Germinal center (tissue), 1 donor: Measurements from ENCODE around the gene NDFIP2.
"Not testable (repeated sequence)": the region's sequence is repeated elsewhere in the genome, so short reads cannot be mapped to it uniquely, and the experiment has no call there.

Experiments
- DNase-seq: peaks from one replicate; pipeline ENCODE4 v3.0.0; 2012; ENCODE audit warnings: mixed read lengths, low spot score

The NDFIP2 gene

DNA sequence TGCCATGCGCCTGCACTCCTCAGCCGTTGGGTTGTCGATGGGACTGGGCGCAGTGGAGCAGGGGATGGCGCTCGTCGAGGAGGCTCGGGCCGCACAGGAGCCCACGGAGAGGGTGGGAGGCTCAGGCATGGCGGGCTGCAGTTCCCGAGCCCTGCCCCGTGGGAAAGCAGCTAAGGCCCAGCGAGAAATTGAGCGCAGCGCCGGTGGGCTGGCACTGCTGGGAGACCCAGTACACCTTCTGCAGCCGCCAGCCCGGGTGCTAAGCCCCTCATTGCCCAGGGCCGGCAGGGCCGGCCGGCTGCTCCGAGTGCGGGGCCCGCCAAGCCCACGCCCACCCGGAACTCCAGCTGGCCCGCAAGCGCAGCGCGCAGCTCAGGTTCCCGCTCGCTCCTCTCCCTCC lies 119.2 kb downstream of the NDFIP2 start:
- DNase-seq: not testable (repeated sequence)

DNA sequence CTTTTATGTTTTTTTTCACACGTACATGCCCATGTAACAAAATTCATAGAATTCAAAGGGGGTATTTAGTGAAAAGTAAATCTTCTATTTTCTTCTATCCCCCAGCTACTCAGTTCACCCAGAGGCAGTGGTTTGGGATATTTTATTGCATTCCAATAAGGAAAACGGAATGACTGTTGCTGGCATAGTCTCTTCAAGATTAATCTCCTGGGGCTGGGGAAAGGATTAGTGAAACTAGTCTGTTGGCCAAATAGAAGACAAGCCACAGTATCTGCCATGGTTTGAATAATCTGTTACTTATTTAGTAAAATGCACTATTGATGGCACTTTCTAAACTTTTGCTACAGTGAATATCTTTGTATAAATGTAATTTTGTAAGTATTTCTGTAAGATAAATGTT lies 122.0 kb downstream of the NDFIP2 start:
- no peak for DNase-seq

DNA sequence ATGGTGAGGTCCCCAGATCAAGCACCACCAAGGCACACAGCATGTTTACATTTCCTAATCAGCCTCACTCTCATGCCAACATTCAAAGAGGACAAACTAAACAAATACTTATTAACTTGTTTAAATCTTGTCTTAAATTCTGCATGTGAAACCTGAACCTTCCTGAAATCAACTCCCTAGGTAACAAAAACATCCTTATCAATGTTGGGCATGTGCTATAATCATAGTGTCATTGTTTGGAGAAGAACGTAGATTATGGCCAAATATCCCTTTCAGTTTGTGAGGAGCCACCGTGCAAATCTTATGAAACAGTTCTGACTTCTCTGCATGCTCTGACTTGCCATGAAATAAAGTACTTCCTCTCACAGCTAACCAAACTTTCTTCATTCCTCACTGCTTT lies 123.8 kb downstream of the NDFIP2 start:
- no peak for DNase-seq
